Neural cell (in vitro differentiated cells): ENCODE measurements around the gene AGTPBP1. TPM values are rescaled to one million over a fixed set of nuclear protein-coding genes. Genes with fewer than 3 reads are reported as not detected.

ENCODE experiments used
- H2AFZ ChIP-seq: fragments of 200-600, 300-800 bp; sonication (generic), shearing (Covaris generic); 2 replicates; pipeline ENCODE4 v1.6.0; 2014; ENCODE audit warnings: low read depth, mild to moderate bottlenecking, antibody characterized with exemption, low read length, moderate library complexity
- H3F3A ChIP-seq: fragments of 200-600 bp; shearing (Covaris generic); 2 replicates; pipeline ENCODE4 v1.6.1; 2016; ENCODE audit warnings: mild to moderate bottlenecking, moderate library complexity, mixed read lengths, antibody characterized with exemption, low read length; ENCODE audit not compliant: insufficient read depth, poor library complexity, severe bottlenecking
- H3K27ac ChIP-seq: fragments of 200-600, 300-800 bp; sonication (generic), shearing (Covaris generic); 2 replicates; pipeline ENCODE4 v1.5.1; 2014; ENCODE audit warnings: mild to moderate bottlenecking, low read length, moderate library complexity
- H3K27me3 ChIP-seq: fragments of 300-800, 200-600 bp; sonication (generic), shearing (Covaris generic); 2 replicates; pipeline ENCODE4 v1.6.0; 2014; ENCODE audit warnings: mild to moderate bottlenecking, low read depth, low read length, moderate library complexity; ENCODE audit not compliant: insufficient read depth
- H3K36me3 ChIP-seq: fragments of 300-800, 200-600 bp; sonication (generic), shearing (Covaris generic); 2 replicates; pipeline ENCODE4 v1.5.1; 2014; ENCODE audit warnings: mild to moderate bottlenecking, antibody characterized with exemption, low read length, moderate library complexity; ENCODE audit not compliant: insufficient read depth
- H3K4me2 ChIP-seq: fragments of 300-800, 200-600 bp; sonication (generic), shearing (Covaris generic); 2 replicates; pipeline ENCODE4 v1.6.0; 2014; ENCODE audit warnings: mild to moderate bottlenecking, low read length
- H3K4me3 ChIP-seq: fragments of 300-800, 200-600 bp; sonication (generic), shearing (Covaris generic); 2 replicates; pipeline ENCODE4 v1.5.1; 2014; ENCODE audit warnings: mild to moderate bottlenecking, low read length, moderate library complexity
- H3K79me2 ChIP-seq: fragments of 200-600 bp; shearing (Covaris generic); replicated peaks from 2 replicates; pipeline ENCODE4 v1.6.0; 2014; ENCODE audit warnings: mild to moderate bottlenecking, low read length, moderate library complexity; ENCODE audit not compliant: insufficient read depth
- H3K9ac ChIP-seq: fragments of 300-800, 200-600 bp; sonication (generic), shearing (Covaris generic); 2 replicates; pipeline ENCODE4 v1.6.1; 2016; ENCODE audit warnings: mild to moderate bottlenecking, low read length, mixed read lengths
- H3K9me2 ChIP-seq: fragments of 200-600 bp; shearing (Covaris generic); 2 replicates; pipeline ENCODE4 v1.6.1; 2016; ENCODE audit warnings: mild to moderate bottlenecking, low read length, mixed read lengths; ENCODE audit not compliant: insufficient read depth
- H3K9me3 ChIP-seq: fragments of 200-600, 300-800 bp; sonication (generic), shearing (Covaris generic); 2 replicates; pipeline ENCODE4 v1.6.1; 2016; ENCODE audit warnings: mild to moderate bottlenecking, mixed run types, low read length, moderate library complexity, mixed read lengths
- H4K20me1 ChIP-seq: fragments of 200-600 bp; shearing (Covaris generic); 2 replicates; pipeline ENCODE4 v1.6.1; 2016; ENCODE audit warnings: mild to moderate bottlenecking, mixed run types; ENCODE audit not compliant: insufficient read depth
- CTCF ChIP-seq: fragments of 450-650 bp; IDR thresholded peaks from 2 replicates; pipeline ENCODE4 v1.5.1; 2014; ENCODE audit warnings: antibody characterized with exemption, mild to moderate bottlenecking, moderate library complexity; ENCODE audit not compliant: poor library complexity, severe bottlenecking
- EP300 ChIP-seq: fragments of 450-650 bp; conservative IDR thresholded peaks from 2 replicates; pipeline ENCODE4 v1.6.1; 2014; ENCODE audit warnings: antibody characterized with exemption, mild to moderate bottlenecking, moderate library complexity; ENCODE audit not compliant: poor library complexity, severe bottlenecking
- EZH2 ChIP-seq: fragments of 200-600, 300-800 bp; shearing (Covaris generic), sonication (generic); IDR thresholded peaks from 2 replicates; pipeline ENCODE4 v1.6.1; 2014; ENCODE audit warnings: antibody characterized with exemption, low read length, borderline replicate concordance, mild to moderate bottlenecking; ENCODE audit not compliant: insufficient read depth, poor library complexity, severe bottlenecking
- MXI1 ChIP-seq: fragments of 450-650 bp; conservative IDR thresholded peaks from 2 replicates; pipeline ENCODE4 v1.6.1; 2014; ENCODE audit warnings: antibody characterized with exemption, mild to moderate bottlenecking; ENCODE audit not compliant: poor library complexity, severe bottlenecking
- POLR2AphosphoS5 ChIP-seq: IDR thresholded peaks from 2 replicates; pipeline ENCODE4 v1.6.1; 2012
- RAD21 ChIP-seq: fragments of 450-650 bp; conservative IDR thresholded peaks from 2 replicates; pipeline ENCODE4 v1.6.1; 2014; ENCODE audit warnings: antibody characterized with exemption, mild to moderate bottlenecking, moderate library complexity
- REST ChIP-seq: IDR thresholded peaks from 2 replicates; pipeline ENCODE4 v1.6.1; 2012; ENCODE audit warnings: borderline replicate concordance
- SMC3 ChIP-seq: fragments of 450-650 bp; conservative IDR thresholded peaks from 2 replicates; pipeline ENCODE4 v1.6.1; 2014; ENCODE audit warnings: antibody characterized with exemption, mild to moderate bottlenecking, moderate library complexity; ENCODE audit not compliant: poor library complexity
- TAF1 ChIP-seq: IDR thresholded peaks from 2 replicates; pipeline ENCODE4 v1.6.1; 2012; ENCODE audit warnings: low read depth
- polyA plus RNA-seq: library from polyadenylated mRNA; depleted of rRNA; stranded (reverse); fragments of >200 nt; gene quantifications from 2 replicates; pipeline ENCODE4 v1.2.3, GENCODE V29; 2014

The AGTPBP1 gene
- polyA plus RNA-seq, 1 donor from 2014 or later, result 90.7 TPM

- Histone ChIP-seq H3K4me2 (no peak overlapping the region), H3K9me3 (no peaks in the 10 kb centered on the region), H3K27ac (no peak overlapping the region), H3K4me3 (no peak overlapping the region), H3K27me3 (no peaks in the 10 kb centered on the region), H3K79me2 (no peaks in the 10 kb centered on the region), H3F3A (no peaks in the 10 kb centered on the region), H3K36me3 (no peaks in the 10 kb centered on the region), H4K20me1 (no peaks in the 10 kb centered on the region), H3K9me2 (no peaks in the 10 kb centered on the region), H3K9ac (no peak overlapping the region), H2AFZ (no peak overlapping the region)
- no peak for TF ChIP-seq EZH2
- TF ChIP-seq REST, result no peak
- TF ChIP-seq SMC3, result no peak
- no peak for TF ChIP-seq RAD21
- no peak for TF ChIP-seq EP300
- no peak for TF ChIP-seq TAF1
- TF ChIP-seq POLR2AphosphoS5, result no peak
- TF ChIP-seq CTCF, result no peak
- TF ChIP-seq MXI1, result no peak
These were observed 95.7 kb downstream of the AGTPBP1 start for GRCh38 chr9:85645909-85646627.

GRCh38 chr9:85640425-85640824 is 101.3 kb downstream of the AGTPBP1 start:
- TF ChIP-seq SMC3 (no peak), EP300 (no peak), EZH2 (no peak), POLR2AphosphoS5 (no peak), REST (no peak), CTCF (no peak), RAD21 (no peak), TAF1 (no peak), MXI1 (no peak)
- Histone ChIP-seq H3K27ac (no peak overlapping the region), H3K9me3 (no peaks in the 10 kb centered on the region), H3K9ac (no peak overlapping the region), H3K9me2 (no peaks in the 10 kb centered on the region), H3F3A (no peaks in the 10 kb centered on the region), H3K4me2 (no peak overlapping the region), H3K27me3 (no peaks in the 10 kb centered on the region), H3K36me3 (no peaks in the 10 kb centered on the region), H4K20me1 (no peaks in the 10 kb centered on the region), H3K79me2 (no peaks in the 10 kb centered on the region), H2AFZ (no peak overlapping the region), H3K4me3 (no peak overlapping the region)
